GOT3 (cell line): ENCODE measurements around the gene DCAF10.
"Not testable (repeated sequence)": the region's sequence is repeated elsewhere in the genome, so short reads cannot be mapped to it uniquely, and the experiment has no call there.

Experiments
- DNase-seq: peaks from one replicate; lab custom pipeline; 2025; ENCODE audit warnings: mixed read lengths; lab: John Stamatoyannopoulos, UW

Gene DCAF10

DNA sequence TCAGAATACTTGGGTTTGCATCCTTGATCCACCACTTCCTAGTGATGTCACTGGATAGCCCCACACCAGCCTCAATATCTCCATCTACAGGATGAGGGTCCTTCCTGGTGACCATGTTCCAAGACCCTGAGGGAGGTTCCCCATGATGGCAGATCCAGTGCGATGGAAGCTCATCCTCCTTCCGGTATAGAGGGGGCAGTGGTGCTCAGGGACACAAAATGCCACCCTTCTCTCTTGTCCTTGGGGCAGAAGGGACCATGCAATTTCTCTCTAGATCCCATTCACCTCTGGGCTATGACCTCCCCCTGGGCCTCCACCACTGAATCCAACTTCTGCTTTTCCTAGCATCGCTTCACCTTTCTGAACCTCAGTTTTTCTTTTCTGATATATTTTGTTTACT is 108.7 kb downstream of the DCAF10 start:
- no peak for DNase-seq

DNA sequence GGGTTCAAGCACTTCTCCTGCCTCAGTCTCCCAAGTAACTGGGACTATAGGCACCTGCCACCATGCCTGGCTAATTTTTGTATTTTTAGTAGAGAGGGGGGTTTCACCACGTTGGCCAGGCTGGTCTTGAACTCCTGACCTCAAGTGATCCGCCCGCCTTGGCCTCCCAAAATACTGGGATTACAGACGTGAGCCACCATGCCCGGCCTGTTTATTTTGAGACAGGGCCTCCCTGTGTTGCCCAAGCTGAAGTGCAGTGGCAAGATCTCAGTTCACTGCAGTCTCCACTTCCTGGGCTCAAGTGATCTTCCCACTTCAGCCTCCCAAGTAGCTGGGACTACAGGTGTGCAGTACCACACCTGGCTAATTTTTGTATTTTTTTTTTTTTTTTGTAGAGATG is 109.2 kb downstream of the DCAF10 start:
- not testable (repeated sequence) for DNase-seq

DNA sequence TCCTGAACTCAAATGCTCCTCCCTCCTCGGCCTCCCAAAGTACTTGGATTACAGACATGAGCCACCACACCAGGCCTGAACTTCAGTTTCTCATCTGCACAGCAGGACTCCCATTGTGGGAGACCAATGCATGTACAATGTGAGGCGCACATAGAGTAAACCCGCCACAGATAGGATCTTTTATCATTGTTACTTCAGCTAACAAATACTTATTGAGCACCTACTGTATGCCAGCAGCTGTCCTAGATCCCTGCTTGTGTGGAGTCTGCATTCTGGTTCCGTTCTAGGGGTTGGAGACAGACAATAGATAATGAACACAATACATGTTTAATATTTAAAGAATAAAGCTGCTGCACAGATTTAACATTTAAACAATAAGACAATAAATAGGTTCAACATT is 109.7 kb downstream of the DCAF10 start:
- DNase-seq: no peak

DNA sequence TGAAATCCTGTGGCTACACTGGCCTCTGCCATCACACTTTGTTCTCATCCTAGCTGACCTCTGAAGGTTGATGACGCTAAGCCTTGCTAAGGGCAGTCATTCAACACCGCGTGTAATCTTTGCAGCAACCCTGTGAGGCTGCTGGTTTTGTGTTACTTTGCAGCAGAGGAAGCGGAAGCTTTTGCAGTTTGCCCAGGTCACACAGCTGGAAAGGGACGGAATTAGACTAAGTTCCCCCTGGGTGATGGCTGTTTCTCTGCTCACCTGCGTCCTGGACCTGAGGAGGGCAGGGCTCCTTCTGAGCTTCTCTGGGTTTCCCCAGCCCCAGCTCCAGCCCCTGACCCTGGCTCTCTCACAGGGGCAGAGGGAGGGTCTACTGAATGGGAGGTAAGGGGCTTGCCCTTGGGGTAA is 110.7 kb downstream of the DCAF10 start:
- no peak for DNase-seq

DNA sequence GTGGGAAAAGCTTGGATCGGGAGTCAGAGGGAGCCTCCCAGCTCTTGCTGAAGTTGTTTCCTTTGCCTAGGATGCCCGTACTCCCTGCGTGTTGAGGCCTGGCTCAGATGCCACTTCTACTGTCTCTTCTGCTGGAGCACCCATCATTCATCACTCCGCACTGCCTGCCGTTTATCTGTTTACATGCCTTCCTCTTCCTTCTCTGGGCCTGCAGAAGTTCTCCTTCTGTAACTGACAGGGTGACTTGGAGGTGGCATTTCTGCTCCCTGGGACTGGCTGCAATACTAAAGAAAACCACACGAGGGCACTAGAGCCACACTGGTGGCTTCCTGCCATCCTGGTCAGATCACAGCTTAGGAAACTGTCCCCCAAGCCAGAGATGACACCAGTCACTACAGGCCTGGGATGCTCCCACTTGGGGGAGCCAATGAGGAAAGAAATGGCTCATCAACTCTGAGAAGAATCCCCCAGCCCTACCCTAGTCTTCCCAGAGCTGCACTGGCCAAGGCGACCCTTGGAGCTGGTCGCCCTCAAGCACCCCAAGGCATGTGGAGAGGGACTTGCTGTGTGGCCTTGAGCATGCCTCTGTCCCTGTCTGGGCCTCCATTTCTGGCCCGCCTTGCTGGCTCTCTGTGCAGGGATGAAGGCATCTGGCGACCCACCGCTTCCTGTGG is 113.0 kb downstream of the DCAF10 start:
- DNase-seq: no peak

DNA sequence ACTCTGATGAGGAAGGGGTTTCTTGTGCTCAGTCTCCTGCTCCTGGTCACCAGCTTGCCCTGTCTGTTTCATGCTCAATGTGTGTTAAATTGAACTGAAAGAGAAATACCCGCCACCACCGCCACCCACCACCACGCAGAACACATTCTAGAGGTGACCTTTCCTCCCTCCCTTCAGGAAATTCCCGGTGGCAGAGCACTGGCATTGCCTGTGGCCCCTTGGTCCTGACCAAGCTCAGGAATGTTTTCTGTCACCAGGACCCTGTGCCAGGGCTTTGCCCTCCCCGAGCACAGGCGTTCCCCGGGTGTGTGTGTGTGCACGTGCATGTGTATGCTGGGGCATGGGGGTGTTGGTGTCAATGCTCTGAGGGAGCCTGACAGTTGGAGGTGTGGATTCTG is 113.6 kb downstream of the DCAF10 start:
- DNase-seq: no peak

DNA sequence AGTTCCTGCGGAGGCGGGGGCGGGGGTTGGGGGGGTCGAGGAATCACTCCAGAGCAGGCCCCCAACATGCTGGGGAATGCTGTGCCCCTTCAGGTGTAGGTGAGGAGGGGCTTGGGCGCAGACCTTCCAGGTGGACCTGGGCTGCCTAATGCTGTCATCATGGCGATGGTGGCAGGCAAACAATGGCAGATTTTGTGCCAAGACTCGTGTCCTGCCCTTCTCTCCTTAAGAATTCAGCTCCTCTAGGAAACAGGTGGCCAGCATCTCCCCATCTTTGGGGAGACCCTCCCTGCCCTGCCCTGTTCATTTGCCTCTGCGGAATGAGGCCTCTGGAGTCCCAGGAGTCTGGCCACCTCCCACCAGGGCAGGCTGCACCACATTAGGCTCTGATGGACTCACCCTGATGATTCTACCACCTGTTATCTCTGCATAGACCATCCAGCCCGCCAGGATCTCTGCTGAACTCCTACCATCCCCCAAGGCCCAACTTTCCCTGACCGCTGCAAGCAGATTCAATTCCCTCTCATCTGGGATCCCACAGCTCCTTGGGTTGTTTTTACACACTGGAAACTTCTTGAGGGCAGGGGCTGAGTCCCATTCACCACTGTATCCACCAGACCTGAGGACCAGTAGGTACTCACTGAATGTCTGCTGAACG is 114.2 kb downstream of the DCAF10 start:
- DNase-seq: no peak

DNA sequence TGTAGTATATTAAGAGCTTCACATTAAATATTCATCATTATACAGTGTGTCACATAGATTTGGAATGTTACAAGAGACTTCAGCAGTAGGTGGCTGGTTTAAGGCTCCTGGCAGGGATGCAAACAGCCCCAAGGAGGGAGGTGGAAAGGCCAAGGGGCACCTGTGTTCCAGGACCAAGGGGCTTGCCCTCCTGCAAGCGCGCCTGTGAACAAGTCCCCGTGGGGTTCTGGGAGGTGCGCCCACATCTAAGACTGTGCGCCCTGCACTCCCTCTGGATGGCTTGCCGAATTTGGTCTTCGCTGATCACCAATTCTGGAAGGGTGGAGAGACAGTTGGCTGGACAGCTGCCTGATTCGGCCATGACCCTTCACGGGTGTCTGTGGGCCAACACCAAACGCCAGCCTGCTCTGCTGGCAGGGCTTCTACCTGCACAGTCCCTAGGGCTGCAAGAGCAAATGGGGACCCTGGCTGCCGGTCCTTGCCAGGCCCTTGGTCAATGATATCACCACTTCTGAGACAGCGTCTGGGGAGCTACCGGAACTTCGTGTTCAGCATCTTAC is 115.4 kb downstream of the DCAF10 start:
- no peak for DNase-seq

DNA sequence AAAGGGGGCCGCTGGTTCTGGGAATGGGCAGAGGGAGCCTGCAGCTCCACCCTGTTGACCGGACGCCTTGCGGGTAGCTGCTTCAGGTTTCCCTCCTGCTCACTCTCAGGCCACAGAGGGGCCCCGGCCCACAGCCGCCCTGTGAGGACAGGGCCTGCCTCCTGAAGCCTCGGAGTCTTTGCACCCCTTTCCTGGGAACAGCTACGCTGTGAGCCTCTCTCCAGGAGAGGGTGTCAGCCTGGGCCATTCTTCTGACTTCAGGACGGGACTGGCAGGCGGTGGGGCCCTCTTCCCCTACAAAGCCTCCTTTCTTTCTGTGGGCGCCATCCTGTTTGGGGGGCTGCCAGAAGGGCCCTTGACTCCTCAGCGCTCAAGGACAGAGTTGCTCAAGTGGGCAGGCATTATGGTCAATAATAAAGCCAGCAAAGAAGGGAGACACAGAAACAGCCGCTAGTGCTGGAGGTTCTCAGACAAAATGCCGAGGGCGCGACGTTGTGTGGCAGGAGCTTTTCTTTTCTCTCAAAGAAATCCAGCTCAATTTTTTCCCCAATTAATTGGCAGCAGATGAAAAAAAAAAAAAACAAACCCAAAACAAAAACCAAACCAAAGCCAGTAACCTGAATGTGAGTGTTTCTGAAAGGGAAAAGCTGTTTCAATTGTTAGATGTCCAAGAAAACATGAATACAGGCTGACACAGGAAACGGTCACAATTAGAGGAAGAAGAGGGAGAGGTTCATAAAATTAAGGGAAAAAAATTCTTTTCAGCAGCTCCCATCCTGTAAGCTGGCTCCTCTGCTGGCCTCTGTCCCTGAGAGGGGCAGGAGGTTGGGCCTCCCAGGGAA is 116.1 kb downstream of the DCAF10 start:
- no peak for DNase-seq
